Heart right ventricle (tissue), 16 donors: Measurements from ENCODE around the gene RPL10A. TPM values are rescaled to one million over a fixed set of nuclear protein-coding genes. Genes with fewer than 3 reads are reported as not detected.

ENCODE experiments used
- ATAC-seq, 8 donors: fragments of 200-7000 bp; cut with Tn5 transposase; one replicate each; pipeline ENCODE4 v1.9.1; 2020; ENCODE audit warnings: mild to moderate bottlenecking in 8 of 8, moderate library complexity in 8 of 8, moderate number of reproducible peaks in 1 of 8
- DNase-seq, 2 donors: peaks; one replicate each; pipeline ENCODE4 v3.0.0-alpha.2; 2020
- H3K27ac ChIP-seq, 10 donors: fragments of 200-600 bp; sonication (generic) in 2 of 10; one replicate each; pipeline versions ENCODE4 v1.5.0 to v1.8.0; 2020 to 2022; ENCODE audit warnings: mild to moderate bottlenecking in 3 of 10
- H3K27me3 ChIP-seq, 7 donors: fragments of 200-600 bp; one replicate each; pipeline ENCODE4 v1.8.0; 2021 to 2022; ENCODE audit warnings: mild to moderate bottlenecking in 2 of 7
- H3K36me3 ChIP-seq, 9 donors: fragments of 200-600 bp; sonication (generic) in 1 of 9; one replicate each; pipeline versions ENCODE4 v1.5.0 to v1.8.0; 2020 to 2022; ENCODE audit warnings: mild to moderate bottlenecking in 2 of 9
- H3K4me1 ChIP-seq, 9 donors: fragments of 200-600 bp; sonication (generic) in 1 of 9; one replicate each; pipeline versions ENCODE4 v1.5.0 to v1.8.0; 2020 to 2022; ENCODE audit warnings: mild to moderate bottlenecking in 4 of 9
- H3K4me3 ChIP-seq, 10 donors: fragments of 200-600 bp; sonication (generic) in 2 of 10; one replicate each; pipeline versions ENCODE4 v1.5.0 to v1.8.0; 2020 to 2022; ENCODE audit warnings: mild to moderate bottlenecking in 7 of 10, moderate library complexity in 2 of 10
- H3K9me3 ChIP-seq, 11 donors: fragments of 200-600 bp in 10 of 11; sonication (generic) in 2 of 11; one replicate each; pipeline versions ENCODE4 v1.5.0 to v1.8.0; 2013 to 2022; ENCODE audit warnings: mild to moderate bottlenecking in 2 of 11, control low read depth in 1 of 11, moderate library complexity in 1 of 11
- CTCF ChIP-seq, 9 donors: fragments of 200-600 bp; sonication (generic) in 2 of 9; IDR thresholded peaks; one replicate each; pipeline versions ENCODE4 v1.5.0 to v1.8.0; 2021 to 2022; ENCODE audit warnings: antibody characterized with exemption in 9 of 9, mild to moderate bottlenecking in 5 of 9, moderate library complexity in 1 of 9
- WGBS, 2 donors: extraction: QIAGEN DNeasy Blood & Tissue Kit; methylation state at CpG; one replicate each; pipeline ENCODE4 v1.1.7; 2013; ENCODE audit warnings: inconsistent platforms in 1 of 2; 5-methylcytosine and 5-hydroxymethylcytosine counted together
- intact Hi-C, 10 donors: fragments of 100-400 bp; cut with DNase I; formaldehyde crosslinking; loops; one replicate each; pipeline versions ENCODE4 v1.11.1 to v1.14.2; 2022
- polyA plus RNA-seq, 2 donors: library from polyadenylated mRNA; stranded (reverse); fragments of 200-250 nt; gene quantifications; one replicate each; pipeline ENCODE4 v1.2.3, GENCODE V29; 2013
- total RNA-seq, 10 donors: library from RNA; stranded (reverse); fragmentation: NEBNext Ultra II Directional in 3 of 10; extraction: Animal tissue kit (Norgen Biotek cat#: 25700) in 3 of 10; gene quantifications; one replicate each; pipeline versions ENCODE4 v1.2.1 to v1.2.4, GENCODE V29; 2021 to 2023
- donor health status: Arrhythmogenic right ventricular cardiomyopathy.
- donor health status: ischemic (EF 13 %, LVEDD 7.1; RV severe dilation, severe dysfunction).
- donor health status: healthy with polysubstance abuse.
- donor health status: DM: no; HTN: yes; CAD: no.
- donor health status: DM: no; HTN: no; CAD: no.
- donor health status: ischemic (EF 25% LVEDD 6.9; RV normal size, moderate dysfunction).
- donor health status: ischemic (EF 25% LVEDD 5.7; RV mildly dilated, moderate dysfunction).
- donor health status: healthy.
- donor health status: DM: yes; HTN: yes; CAD: no.
- donor health status: Ischemic cardiomyopathy.
- donor health status: ischemic (EF 35%, LVEDD 5.7; RV mildly dilated, moderate dysfunction).
- donor health status: nonischemic (EF 11% LVEDD 7.7; RV severe dilation, severe dysfunction).
- donor health status: DM: yes; HTN: yes; CAD: no.
- donor health status: PGD.
- donor health status: ischemic (EF 29% LVEDD 5.4; RV normal size, mild dysfunction).
- donor health status: nonischemic (EF 23%, LVEDD 6.1; RV moderate dilation, normal function).

Gene RPL10A
- total and polyA plus RNA-seq, 12 donors, result 231 to 1,620 (median 529) TPM

GRCh38 chr6:35483490-35483889 is 15.3 kb downstream of the RPL10A start:
- no peak overlapping the region for H3K27ac ChIP-seq
- no peak overlapping the region for H3K4me3 ChIP-seq
- H3K4me1 ChIP-seq, result peaks cover 6 to 50% (median 33%) of the 10 kb centered on the region in 9 donors
- H3K27me3 ChIP-seq, result no peaks in the 10 kb centered on the region
- H3K36me3 ChIP-seq, result peaks cover 0 to 52% (median 3%) of the 10 kb centered on the region in 9 donors
- H3K9me3 ChIP-seq, result no peaks in the 10 kb centered on the region
- no peak for ATAC-seq
- no peak for TF ChIP-seq CTCF (IDR thresholded peaks at IDR 0.05)
- 91 to 92% methylated on average over 3 of the region's 3 CpGs for WGBS, 2 donors
- no peak for DNase-seq
- intact Hi-C loops, result no loop called here

GRCh38 chr6:35483893-35484645 is 15.9 kb downstream of the RPL10A start:
- Histone ChIP-seq H3K4me1 (peaks cover 6 to 56% (median 37%) of the 10 kb centered on the region in 9 donors), H3K27me3 (no peaks in the 10 kb centered on the region), H3K4me3 (no peak overlapping the region), H3K27ac (peak overlapping the region in 1 of 10 donors; percentile 62), H3K36me3 (peaks cover 0 to 48% (median 3%) of the 10 kb centered on the region in 9 donors), H3K9me3 (no peaks in the 10 kb centered on the region)
- no peak for TF ChIP-seq CTCF (IDR thresholded peaks at IDR 0.05)
- DNase-seq, result no peak
- ATAC-seq, result no peak
- intact Hi-C loops, result no loop called here
- WGBS, 2 donors, result 86 to 88% methylated on average over 13 of the region's 13 CpGs

- Histone ChIP-seq H3K9me3 (no peaks in the 10 kb centered on the region), H3K27ac (peak overlapping the region in 7 of 10 donors; percentile 56 to 79 (median 72)), H3K36me3 (peaks cover 0 to 39% (median 1%) of the 10 kb centered on the region in 9 donors), H3K4me1 (peaks cover 11 to 65% (median 41%) of the 10 kb centered on the region in 9 donors), H3K27me3 (peaks cover 0 to 5% (median 0%) of the 10 kb centered on the region in 7 donors), H3K4me3 (no peak overlapping the region)
- 77 to 89% methylated on average over 7 of the region's 7 CpGs for WGBS, 2 donors
- intact Hi-C loops, result no loop called here
- no peak for TF ChIP-seq CTCF (IDR thresholded peaks at IDR 0.05)
- ATAC-seq (peak in 1 of 8 donors; percentile 4), DNase-seq (no peak)
Observed at GRCh38 chr6:35484921-35485392, 16.8 kb downstream of the RPL10A start.

- Histone ChIP-seq H3K9me3 (no peaks in the 10 kb centered on the region), H3K4me1 (peaks cover 11 to 68% (median 46%) of the 10 kb centered on the region in 9 donors), H3K36me3 (peaks cover 0 to 35% (median 0%) of the 10 kb centered on the region in 9 donors), H3K4me3 (peak overlapping the region in 6 of 10 donors; percentile 17 to 46 (median 38)), H3K27ac (peak overlapping the region; percentile 18 to 79 (median 70)), H3K27me3 (peaks cover 0 to 9% (median 0%) of the 10 kb centered on the region in 7 donors)
- DNase-seq, result peak in 1 of 2 donors; percentile 38
- peak; percentile 10 to 37 (median 18) for ATAC-seq
- intact Hi-C loops, result no loop called here
- TF ChIP-seq CTCF (IDR thresholded peaks at IDR 0.05), result no peak
- 37 to 53% methylated on average over 11 of the region's 11 CpGs for WGBS, 2 donors
Observed at GRCh38 chr6:35485402-35485877, 17.2 kb downstream of the RPL10A start.
